GM12875 (cell line): ENCODE data around the gene IFNL2.
"Not testable (repeated sequence)": the region's sequence is repeated elsewhere in the genome, so short reads cannot be mapped to it uniquely, and the experiment has no call there.

Experiments
- H3K4me3 ChIP-seq: one replicate; pipeline ENCODE4 v1.5.1; 2011; ENCODE audit warnings: low read depth, low read length, control low read depth
- TF ChIP-seq, protein P1 (sequence below): IDR thresholded peaks from 2 replicates; pipeline ENCODE4 v1.5.1; 2011; ENCODE audit warnings: low read depth, mild to moderate bottlenecking, control low read depth, inconsistent platforms, low read length, moderate library complexity, borderline replicate concordance; ENCODE audit not compliant: insufficient read depth

IFNL2 gene

DNA sequence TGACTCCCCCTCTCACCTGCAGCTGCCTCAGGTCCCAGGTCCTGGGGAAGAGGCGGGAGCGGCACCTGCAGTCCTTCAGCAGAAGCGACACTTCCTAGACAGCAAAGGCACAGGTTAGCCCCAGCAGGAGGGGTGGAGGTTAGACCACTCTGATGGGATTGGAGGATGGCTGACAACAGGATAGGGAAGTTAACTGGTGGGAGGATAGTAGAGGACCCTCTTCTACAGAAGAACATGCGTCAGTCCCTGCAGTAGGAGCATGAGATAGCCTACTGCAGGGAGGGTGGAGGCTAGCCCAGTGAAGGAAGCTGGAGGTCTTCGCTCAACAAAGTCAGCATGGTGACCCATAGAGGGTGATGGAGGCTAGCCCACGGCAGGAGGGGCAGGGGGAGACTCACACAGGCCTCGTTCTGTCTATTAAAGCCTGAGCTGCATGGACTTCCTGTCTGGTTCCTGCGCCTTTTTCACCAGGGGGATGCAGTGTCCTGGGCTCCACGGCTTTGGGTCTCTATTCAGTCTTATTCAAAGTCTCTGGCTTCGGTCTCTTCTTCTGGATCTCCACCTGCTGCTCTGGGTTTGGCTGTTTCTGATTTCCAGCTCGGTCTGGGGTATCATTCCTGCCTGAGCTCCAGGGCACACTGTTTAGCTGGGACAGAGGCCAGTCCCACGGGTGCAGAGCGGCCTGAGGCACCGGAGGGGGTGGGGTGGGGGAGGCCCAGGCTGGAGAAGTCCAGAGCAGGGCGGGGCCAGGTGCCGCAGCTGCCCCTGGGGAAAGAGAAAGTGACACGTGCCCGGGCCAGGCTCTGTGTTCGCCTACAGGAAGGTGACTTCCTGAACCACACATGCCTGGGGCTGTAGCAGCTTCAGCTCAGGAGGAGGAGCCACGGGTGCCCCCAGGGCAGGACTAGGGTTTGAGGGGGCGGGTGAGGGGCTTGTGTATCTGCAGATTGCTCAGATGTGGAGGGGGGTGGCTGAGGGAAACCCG, 30.7 kb upstream of the IFNL2 start:
- TF ChIP-seq, protein P1, sequence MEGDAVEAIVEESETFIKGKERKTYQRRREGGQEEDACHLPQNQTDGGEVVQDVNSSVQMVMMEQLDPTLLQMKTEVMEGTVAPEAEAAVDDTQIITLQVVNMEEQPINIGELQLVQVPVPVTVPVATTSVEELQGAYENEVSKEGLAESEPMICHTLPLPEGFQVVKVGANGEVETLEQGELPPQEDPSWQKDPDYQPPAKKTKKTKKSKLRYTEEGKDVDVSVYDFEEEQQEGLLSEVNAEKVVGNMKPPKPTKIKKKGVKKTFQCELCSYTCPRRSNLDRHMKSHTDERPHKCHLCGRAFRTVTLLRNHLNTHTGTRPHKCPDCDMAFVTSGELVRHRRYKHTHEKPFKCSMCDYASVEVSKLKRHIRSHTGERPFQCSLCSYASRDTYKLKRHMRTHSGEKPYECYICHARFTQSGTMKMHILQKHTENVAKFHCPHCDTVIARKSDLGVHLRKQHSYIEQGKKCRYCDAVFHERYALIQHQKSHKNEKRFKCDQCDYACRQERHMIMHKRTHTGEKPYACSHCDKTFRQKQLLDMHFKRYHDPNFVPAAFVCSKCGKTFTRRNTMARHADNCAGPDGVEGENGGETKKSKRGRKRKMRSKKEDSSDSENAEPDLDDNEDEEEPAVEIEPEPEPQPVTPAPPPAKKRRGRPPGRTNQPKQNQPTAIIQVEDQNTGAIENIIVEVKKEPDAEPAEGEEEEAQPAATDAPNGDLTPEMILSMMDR: no peak
- no peak overlapping the region for H3K4me3 ChIP-seq

DNA sequence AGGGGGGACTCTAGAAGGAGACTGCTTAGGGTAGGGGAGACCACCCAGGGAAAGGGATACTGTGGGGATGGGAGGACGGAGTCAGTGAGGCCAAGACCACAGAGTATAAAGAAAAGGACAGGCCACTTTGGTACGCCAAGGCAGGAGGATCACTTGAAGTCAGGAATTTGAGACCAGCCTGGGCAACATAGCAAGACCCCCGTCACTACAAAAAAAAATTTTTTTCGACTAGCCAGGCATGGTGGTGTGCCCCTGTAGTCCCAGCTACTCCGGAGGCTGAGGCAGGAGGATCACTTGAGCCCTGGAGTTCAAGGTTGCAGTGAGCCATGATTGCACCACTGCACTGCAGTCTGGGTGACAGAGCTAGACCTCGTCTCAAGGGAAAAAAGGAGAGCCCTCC, 30.0 kb upstream of the IFNL2 start:
- TF ChIP-seq, protein P1: no peak
- no peak overlapping the region for H3K4me3 ChIP-seq

DNA sequence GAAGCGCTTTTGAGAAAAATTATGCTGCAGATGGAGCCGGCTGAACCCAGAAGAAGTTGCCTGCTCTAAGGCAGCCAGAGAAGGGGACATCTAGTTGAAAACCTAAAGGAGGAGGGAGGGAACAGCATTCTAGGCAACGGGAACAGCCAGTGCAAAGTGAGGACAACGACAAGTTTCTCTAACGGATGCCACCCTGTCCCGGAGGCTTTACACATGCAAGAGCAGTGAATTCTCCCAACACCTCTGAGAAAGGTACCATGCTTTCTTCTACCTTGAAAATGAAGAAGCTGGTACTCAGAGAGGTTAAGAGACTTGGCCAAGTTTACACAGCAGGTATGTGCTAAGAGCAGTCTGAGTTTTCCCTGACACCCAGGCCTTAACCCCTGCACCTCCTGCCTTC, 29.3 kb upstream of the IFNL2 start:
- no peak overlapping the region for H3K4me3 ChIP-seq
- TF ChIP-seq, protein P1: no peak

- TF ChIP-seq, protein P1: no peak
- no peak overlapping the region for H3K4me3 ChIP-seq
Observed at GRCh38 chr19:39240421-39240820, 27.8 kb upstream of the IFNL2 start.

GRCh38 chr19:39243741-39244140, 24.5 kb upstream of the IFNL2 start:
- H3K4me3 ChIP-seq: not testable (repeated sequence)

DNA sequence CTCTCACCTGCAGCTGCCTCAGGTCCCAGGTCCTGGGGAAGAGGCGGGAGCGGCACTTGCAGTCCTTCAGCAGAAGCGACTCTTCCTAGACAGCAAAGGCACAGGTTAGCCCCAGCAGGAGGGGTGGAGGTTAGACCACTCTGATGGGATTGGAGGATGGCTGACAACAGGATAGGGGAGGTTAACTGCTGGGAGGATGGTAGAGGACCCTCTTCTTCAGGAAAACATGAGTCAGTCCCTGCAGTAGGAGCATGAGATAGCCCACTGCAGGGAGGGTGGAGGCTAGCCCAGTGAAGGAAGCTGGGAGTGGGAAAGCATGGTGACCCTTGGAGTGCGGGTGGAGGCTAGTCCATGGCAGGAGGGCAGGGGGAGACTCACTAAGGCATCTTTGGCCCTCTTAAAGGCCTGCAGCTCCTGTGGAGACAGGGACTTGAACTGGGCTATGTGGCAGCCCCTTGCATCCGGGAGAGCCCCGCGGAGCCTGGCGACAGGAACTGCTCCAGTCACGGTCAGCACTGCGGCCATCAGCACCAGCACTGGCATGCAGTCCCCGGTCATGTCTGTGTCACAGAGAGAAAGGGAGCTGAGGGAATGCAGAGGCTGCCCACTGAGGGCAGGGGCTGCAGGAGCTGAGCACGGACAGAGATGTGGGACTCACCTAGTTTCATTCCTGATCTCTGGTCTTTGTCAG, 23.6 kb upstream of the IFNL2 start, which contains the start of gene IFNL3:
IFNL3 (minus strand) TSS at position 597 of the 691 bp plus-strand sequence; CDS start at position 558, 39 bp downstream.
- H3K4me3 ChIP-seq: not testable (repeated sequence)

DNA sequence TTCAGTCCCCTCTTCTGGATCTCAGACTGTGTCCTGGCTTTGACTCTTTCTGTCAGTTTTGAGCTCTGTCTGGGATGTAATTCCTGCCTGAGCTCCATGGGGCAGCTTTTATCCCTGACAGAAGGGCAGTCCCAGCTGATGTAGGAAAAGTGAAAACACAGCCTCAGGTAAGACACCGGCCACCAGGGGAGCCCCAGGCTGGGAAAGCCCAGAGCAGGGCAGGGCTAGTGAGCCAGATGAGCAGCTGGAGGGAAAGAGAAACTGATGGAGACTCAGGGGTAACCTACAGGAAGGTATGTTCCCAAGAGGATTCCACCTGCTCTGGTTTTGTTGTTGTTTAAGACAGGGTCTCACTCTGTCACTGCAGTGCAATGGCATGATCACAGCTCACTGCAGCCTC, 23.0 kb upstream of the IFNL2 start:
- H3K4me3 ChIP-seq: not testable (repeated sequence)

DNA sequence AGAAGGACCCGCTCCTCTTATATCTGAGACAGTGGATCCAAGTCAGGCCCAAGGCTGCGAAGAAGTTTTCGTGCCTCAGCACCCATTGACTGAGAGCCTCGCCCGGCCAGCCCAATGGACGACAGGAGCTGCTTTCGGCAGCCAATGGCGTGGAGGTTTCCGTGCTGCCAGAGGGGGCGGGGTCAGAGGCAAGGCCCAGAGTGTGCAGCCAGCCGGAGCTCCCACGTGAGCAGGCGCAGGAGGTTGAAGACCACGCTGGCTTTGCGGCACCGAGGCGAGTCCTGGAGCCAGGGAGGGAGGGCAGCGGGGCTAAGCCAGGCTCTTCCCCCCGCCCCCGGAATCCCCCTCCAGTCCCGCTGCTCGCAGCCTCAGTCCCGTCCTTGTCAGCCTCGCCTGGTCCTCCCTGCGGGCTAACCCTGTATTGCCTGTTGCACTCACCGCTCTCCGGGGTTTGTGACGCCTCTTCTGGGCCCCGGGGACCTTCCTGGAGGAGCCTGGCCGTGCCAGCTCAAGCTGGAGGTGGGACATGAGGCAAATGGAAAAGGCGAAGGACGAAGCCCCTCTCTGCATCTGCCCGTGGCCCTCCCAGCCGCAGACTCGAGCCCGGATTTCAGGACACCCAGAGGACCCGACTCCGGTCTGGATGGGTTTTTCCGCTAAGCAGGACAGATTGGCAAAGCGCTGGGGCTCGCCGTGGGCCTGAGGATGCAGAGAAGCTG, 21.1 kb upstream of the IFNL2 start:
- TF ChIP-seq, protein P1: no peak
- H3K4me3 ChIP-seq: no peak overlapping the region
